GM23248 (cell line): ENCODE data around the gene MYH8.

ENCODE experiments used
- EZH2 ChIP-seq: fragments of 200-600 bp; sonication (generic); IDR thresholded peaks from 2 replicates; pipeline ENCODE4 v1.6.1; 2018; ENCODE audit warnings: antibody characterized with exemption, mild to moderate bottlenecking; ENCODE audit not compliant: insufficient read depth, poor library complexity, severe bottlenecking
- EZH2phosphoT487 ChIP-seq: fragments of 200-600 bp; sonication (generic); IDR thresholded peaks from 2 replicates; pipeline ENCODE4 v1.6.1; 2018; ENCODE audit warnings: antibody characterized with exemption, moderate library complexity, mild to moderate bottlenecking, low read depth; ENCODE audit not compliant: insufficient read depth

- TF ChIP-seq EZH2phosphoT487, result no peak
- no peak for TF ChIP-seq EZH2
Measured at GRCh38 chr17:10396524-10397163, 25.1 kb downstream of the MYH8 start.
